H9 (cell line): ENCODE data around the gene PTPN3. TPM values are rescaled to one million over a fixed set of nuclear protein-coding genes. Genes with fewer than 3 reads are reported as not detected.

Source experiments
- DNase-seq: peaks from one replicate; pipeline ENCODE4 v3.0.0-alpha.2; 2017
- H2AFZ ChIP-seq: one replicate; pipeline ENCODE4 v1.6.1; 2013; ENCODE audit warnings: mild to moderate bottlenecking, low read length, control low read depth, moderate library complexity
- H2AK5ac ChIP-seq: 2 replicates; pipeline ENCODE4 v1.6.1; 2013; ENCODE audit warnings: low read length, control low read depth, mixed read lengths; ENCODE audit not compliant: insufficient read length
- H2BK120ac ChIP-seq: one replicate; pipeline ENCODE4 v1.6.1; 2013; ENCODE audit warnings: low read depth, mild to moderate bottlenecking, low read length, control low read depth, inconsistent platforms; ENCODE audit not compliant: poor library complexity, severe bottlenecking
- H2BK12ac ChIP-seq: 2 replicates; pipeline ENCODE4 v1.6.1; 2013; ENCODE audit warnings: low read length, control low read depth, mixed read lengths, low read depth; ENCODE audit not compliant: insufficient read length
- H2BK15ac ChIP-seq: 2 replicates; pipeline ENCODE4 v1.6.1; 2013; ENCODE audit warnings: low read depth, low read length, control low read depth
- H2BK20ac ChIP-seq: one replicate; pipeline ENCODE4 v1.6.1; 2013; ENCODE audit warnings: low read depth, mild to moderate bottlenecking, low read length, control low read depth, inconsistent platforms; ENCODE audit not compliant: poor library complexity, severe bottlenecking
- H2BK5ac ChIP-seq: 2 replicates; pipeline ENCODE4 v1.6.1; 2013; ENCODE audit warnings: low read length, control low read depth, mixed read lengths; ENCODE audit not compliant: insufficient read length
- H3K14ac ChIP-seq: 2 replicates; pipeline ENCODE4 v1.6.1; 2013; ENCODE audit warnings: low read length, control low read depth; ENCODE audit not compliant: insufficient read depth
- H3K18ac ChIP-seq: 2 replicates; pipeline ENCODE4 v1.6.1; 2013; ENCODE audit warnings: low read depth, mild to moderate bottlenecking, mixed read lengths, low read length, control low read depth; ENCODE audit not compliant: insufficient read length
- H3K23ac ChIP-seq: 2 replicates; pipeline ENCODE4 v1.6.1; 2013; ENCODE audit warnings: low read length, control low read depth, mixed read lengths, low read depth; ENCODE audit not compliant: insufficient read length
- H3K23me2 ChIP-seq: 2 replicates; pipeline ENCODE4 v1.6.1; 2013; ENCODE audit warnings: low read depth, mild to moderate bottlenecking, mixed read lengths, low read length, control low read depth; ENCODE audit not compliant: insufficient read length, poor library complexity, severe bottlenecking
- H3K27ac ChIP-seq: 2 replicates; pipeline ENCODE4 v1.5.1; 2013; ENCODE audit warnings: low read length, control low read depth, mixed read lengths, low read depth; ENCODE audit not compliant: insufficient read length
- H3K27me3 ChIP-seq: 2 replicates; pipeline ENCODE4 v1.6.1; 2013; ENCODE audit warnings: low read length, control low read depth, inconsistent platforms; ENCODE audit not compliant: insufficient read depth
- H3K4ac ChIP-seq: 2 replicates; pipeline ENCODE4 v1.6.1; 2013; ENCODE audit warnings: low read depth, mild to moderate bottlenecking, control low read depth, inconsistent platforms, low read length, moderate library complexity
- H3K4me1 ChIP-seq: 2 replicates; pipeline ENCODE4 v1.6.1; 2013; ENCODE audit warnings: low read length, control low read depth, inconsistent platforms; ENCODE audit not compliant: insufficient read depth
- H3K4me2 ChIP-seq: 2 replicates; pipeline ENCODE4 v1.6.1; 2013; ENCODE audit warnings: low read length, control low read depth, mixed read lengths; ENCODE audit not compliant: insufficient read length, insufficient read depth
- H3K56ac ChIP-seq: 2 replicates; pipeline ENCODE4 v1.6.1; 2013; ENCODE audit warnings: low read depth, mild to moderate bottlenecking, mixed read lengths, low read length, control low read depth; ENCODE audit not compliant: insufficient read length
- H3K79me1 ChIP-seq: 2 replicates; pipeline ENCODE4 v1.6.1; 2013; ENCODE audit warnings: low read depth, mild to moderate bottlenecking, moderate library complexity, low read length, control low read depth, inconsistent platforms; ENCODE audit not compliant: insufficient read depth, poor library complexity, severe bottlenecking
- H3K79me2 ChIP-seq: 2 replicates; pipeline ENCODE4 v1.6.1; 2013; ENCODE audit warnings: low read length, control low read depth, inconsistent platforms; ENCODE audit not compliant: insufficient read depth
- H3K9ac ChIP-seq: 2 replicates; pipeline ENCODE4 v1.6.1; 2013; ENCODE audit warnings: low read length, control low read depth, mixed read lengths; ENCODE audit not compliant: insufficient read length; ENCODE audit errors: extremely low read depth
- H3K9me3 ChIP-seq: one replicate; pipeline ENCODE4 v1.6.1; 2013; ENCODE audit warnings: low read depth, low read length, inconsistent platforms; ENCODE audit not compliant: control insufficient read depth
- H3T11ph ChIP-seq: one replicate; pipeline ENCODE4 v1.6.1; 2013; ENCODE audit warnings: mild to moderate bottlenecking, low read length, control low read depth, inconsistent platforms
- H4K20me1 ChIP-seq: one replicate; pipeline ENCODE4 v1.6.1; 2013; ENCODE audit not compliant: control insufficient read depth, insufficient read length, insufficient read depth
- H4K5ac ChIP-seq: 2 replicates; pipeline ENCODE4 v1.6.1; 2013; ENCODE audit warnings: low read depth, mild to moderate bottlenecking, mixed read lengths, low read length, control low read depth; ENCODE audit not compliant: insufficient read length
- H4K8ac ChIP-seq: replicated peaks from 2 replicates; pipeline ENCODE4 v1.6.1; 2013; ENCODE audit warnings: low read length, control low read depth, mixed read lengths, low read depth; ENCODE audit not compliant: insufficient read length
- H4K91ac ChIP-seq: 2 replicates; pipeline ENCODE4 v1.6.1; 2013; ENCODE audit warnings: low read depth, mild to moderate bottlenecking, moderate library complexity, mixed read lengths, low read length, control low read depth; ENCODE audit not compliant: insufficient read length
- H3K27ac Mint-ChIP-seq, 3 experiments: 2 replicates in 2 of 3; 3 replicates in 1 of 3; pipeline ENCODE4 v1.8.0; 2020 to 2021; ENCODE audit warnings: mixed read lengths in 3 of 3, mild to moderate bottlenecking in 1 of 3, moderate library complexity in 1 of 3
- H3K27me3 Mint-ChIP-seq: 2 replicates; pipeline ENCODE4 v1.8.0; 2021; ENCODE audit warnings: low read depth, mild to moderate bottlenecking, moderate library complexity, mixed read lengths
- H3K36me3 Mint-ChIP-seq, 3 experiments: 2 replicates in 2 of 3; 3 replicates in 1 of 3; pipeline ENCODE4 v1.8.0; 2020 to 2021; ENCODE audit warnings: low read depth in 3 of 3, mixed read lengths in 3 of 3; ENCODE audit not compliant: insufficient read depth in 1 of 3
- H3K4me1 Mint-ChIP-seq, 2 experiments: 2 replicates each; pipeline ENCODE4 v1.8.0; 2020; ENCODE audit warnings: mixed read lengths in 2 of 2
- H3K4me3 Mint-ChIP-seq, 2 experiments: 2 replicates in 1 of 2; 3 replicates in 1 of 2; pipeline ENCODE4 v1.8.0; 2020 to 2021; ENCODE audit warnings: mild to moderate bottlenecking in 2 of 2, mixed read lengths in 2 of 2, moderate library complexity in 1 of 2
- H3K9me3 Mint-ChIP-seq, 2 experiments: 2 replicates in 1 of 2; 3 replicates in 1 of 2; pipeline ENCODE4 v1.8.0; 2020; ENCODE audit warnings: mild to moderate bottlenecking in 2 of 2, mixed read lengths in 2 of 2, moderate library complexity in 1 of 2
- WGBS: extraction: QIAGEN DNeasy Blood & Tissue Kit; methylation state at CpG from one replicate; pipeline ENCODE4 v1.1.7; 2013; ENCODE audit warnings: missing lambda C conversion rate, low lambda C conversion rate, mixed read lengths; ENCODE audit not compliant: insufficient read length; ENCODE audit errors: extremely low coverage; 5-methylcytosine and 5-hydroxymethylcytosine counted together
- total RNA-seq: library from RNA; stranded (reverse); gene quantifications from 2 replicates; pipeline ENCODE4 v1.2.1, GENCODE V29; 2021
- TF ChIP-seq, protein P1 (sequence below): fragments of 200-600 bp; sonication (generic); conservative IDR thresholded peaks from 3 replicates; pipeline ENCODE4 v1.8.0; 2021; ENCODE audit warnings: antibody characterized with exemption, mild to moderate bottlenecking

PTPN3 gene
- total RNA-seq, 1 experiment from 2014 or later = 2.6 TPM

DNA sequence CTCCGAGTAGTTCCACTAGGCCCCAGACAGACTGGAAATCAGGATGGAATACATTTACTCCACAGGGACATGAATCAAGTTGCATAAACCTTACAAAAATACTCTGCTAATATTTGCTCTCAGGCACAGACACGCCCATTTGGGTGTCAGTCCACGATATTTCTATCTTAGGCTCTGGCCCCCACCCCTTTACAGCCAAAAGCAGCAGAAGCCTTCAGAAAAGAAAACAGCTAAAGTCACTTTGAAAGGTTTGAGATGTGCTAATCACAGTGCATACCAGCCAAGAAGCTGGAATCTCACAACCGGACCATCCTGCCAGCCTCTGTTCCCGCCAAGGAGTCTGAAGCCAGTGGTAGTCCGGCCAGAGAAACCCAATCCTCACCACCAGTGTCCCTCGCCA lies 22.6 kb downstream of the PTPN3 start:
- TF ChIP-seq, protein P1, sequence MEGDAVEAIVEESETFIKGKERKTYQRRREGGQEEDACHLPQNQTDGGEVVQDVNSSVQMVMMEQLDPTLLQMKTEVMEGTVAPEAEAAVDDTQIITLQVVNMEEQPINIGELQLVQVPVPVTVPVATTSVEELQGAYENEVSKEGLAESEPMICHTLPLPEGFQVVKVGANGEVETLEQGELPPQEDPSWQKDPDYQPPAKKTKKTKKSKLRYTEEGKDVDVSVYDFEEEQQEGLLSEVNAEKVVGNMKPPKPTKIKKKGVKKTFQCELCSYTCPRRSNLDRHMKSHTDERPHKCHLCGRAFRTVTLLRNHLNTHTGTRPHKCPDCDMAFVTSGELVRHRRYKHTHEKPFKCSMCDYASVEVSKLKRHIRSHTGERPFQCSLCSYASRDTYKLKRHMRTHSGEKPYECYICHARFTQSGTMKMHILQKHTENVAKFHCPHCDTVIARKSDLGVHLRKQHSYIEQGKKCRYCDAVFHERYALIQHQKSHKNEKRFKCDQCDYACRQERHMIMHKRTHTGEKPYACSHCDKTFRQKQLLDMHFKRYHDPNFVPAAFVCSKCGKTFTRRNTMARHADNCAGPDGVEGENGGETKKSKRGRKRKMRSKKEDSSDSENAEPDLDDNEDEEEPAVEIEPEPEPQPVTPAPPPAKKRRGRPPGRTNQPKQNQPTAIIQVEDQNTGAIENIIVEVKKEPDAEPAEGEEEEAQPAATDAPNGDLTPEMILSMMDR = no peak
- no peak overlapping the region for H4K8ac ChIP-seq

More for the DNA sequence above, 22.6 kb downstream of the PTPN3 start:
- Histone ChIP-seq H3K79me2 (no peaks in the 10 kb centered on the region), H3K4ac (no peak overlapping the region), H3K23me2 (no peaks in the 10 kb centered on the region), H3K14ac (no peak overlapping the region), H3K4me2 (no peak overlapping the region), H2BK5ac (no peak overlapping the region), H3K56ac (no peak overlapping the region), H2BK15ac (no peak overlapping the region), H3K27me3 (no peaks in the 10 kb centered on the region), H3K23ac (no peak overlapping the region), H3K27ac (no peak overlapping the region), H3T11ph (no peak overlapping the region), H3K18ac (no peak overlapping the region), H2AFZ (no peak overlapping the region), H2BK120ac (no peak overlapping the region), H2BK12ac (no peak overlapping the region), H3K79me1 (no peaks in the 10 kb centered on the region), H2BK20ac (no peak overlapping the region), H4K91ac (no peak overlapping the region), H3K4me1 (no peaks in the 10 kb centered on the region), H3K9ac (no peak overlapping the region), H4K5ac (no peak overlapping the region), H4K20me1 (no peaks in the 10 kb centered on the region), H3K9me3 (no peaks in the 10 kb centered on the region), H2AK5ac (no peak overlapping the region)
- H3K27me3 Mint-ChIP-seq = no peaks in the 10 kb centered on the region
- H3K4me3 Mint-ChIP-seq = no peak overlapping the region
- H3K36me3 Mint-ChIP-seq = no peaks in the 10 kb centered on the region
- H3K9me3 Mint-ChIP-seq = no peaks in the 10 kb centered on the region
- no peak for DNase-seq
- WGBS = no CpG with 5 or more reads among the region's 7 CpGs
- peaks cover 0 to 6% of the 10 kb centered on the region in 2 experiments; a peak in 1 of 4 replicates for H3K4me1 Mint-ChIP-seq
- no peak overlapping the region for H3K27ac Mint-ChIP-seq
